ENCODE measurements around the gene RIMS3.

- TF ChIP-seq POLR2AphosphoS5 (IDR thresholded peaks at IDR 0.05; ENCODE audit: low read depth, low read length): peak; percentile 43; the same call in 1 of the 2 replicates
- no peak for TF ChIP-seq REST (IDR thresholded peaks at IDR 0.05; ENCODE audit: insufficient read depth in 1 of 2, low read depth in 2 of 2, low read length in 2 of 2)
- TF ChIP-seq SIN3A (IDR thresholded peaks at IDR 0.05; ENCODE audit: borderline replicate concordance, insufficient read depth, low read length): no peak
- no peak for TF ChIP-seq TAF1 (IDR thresholded peaks at IDR 0.05; ENCODE audit: borderline replicate concordance, insufficient read depth, low read length)
- TF ChIP-seq FOXP2 (optimal IDR thresholded peaks at IDR 0.05; ENCODE audit: borderline replicate concordance, extremely low read depth, extremely low read length, insufficient read depth): no peak
Observed at GRCh38 chr1:40684669-40685068, 19.2 kb upstream of the RIMS3 start.
